HepG2 (cell line): ENCODE results near the gene SNX2. TPM values are rescaled to one million over a fixed set of nuclear protein-coding genes. Genes with fewer than 3 reads are reported as not detected.

Experiments used
- ATAC-seq: fragments of 200-7000 bp; cut with Tn5 transposase; 3 replicates; pipeline ENCODE4 v1.9.1; 2020; ENCODE audit warnings: mild to moderate bottlenecking, moderate library complexity
- BruUV-seq: library from RNA; stranded (reverse); fragments of 400-500 nt; replicated peaks from 2 replicates; lab custom pipeline; 2021; lab: Mats Ljungman, UMichigan
- CTCF ChIA-PET: fragments of 300-600 bp; formaldehyde crosslinking; extraction: SDS; loops from one replicate; lab custom pipeline; 2021; ENCODE audit warnings: low total read pairs, inconsistent platforms, low intra/inter-chr PET ratio; lab: Yijun Ruan, JAX
- POLR2A ChIA-PET: fragments of 350-600 bp; sonication (Branson Sonifier 250); formaldehyde crosslinking; loops from one replicate; lab custom pipeline; 2020; ENCODE audit warnings: antibody characterized with exemption, inconsistent platforms; lab: Yijun Ruan, JAX
- DNase-seq: peaks from one replicate; pipeline ENCODE4 v3.0.0-alpha.2; 2015; ENCODE audit warnings: low spot score
- FAIRE-seq: peaks from 3 replicates; lab custom pipeline; 2011; peaks lifted over from hg19 to GRCh38; lab: Jason Lieb, UNC
- H2AFZ ChIP-seq: one replicate; pipeline ENCODE4 v1.6.1; 2011; ENCODE audit warnings: low read length, inconsistent platforms
- H3K27ac ChIP-seq: fragments of 300-600 bp; 3 replicates; pipeline ENCODE4 v1.8.0; 2011; ENCODE audit warnings: mixed run types, mild to moderate bottlenecking, mixed read lengths, low read length, inconsistent platforms; ENCODE audit not compliant: insufficient read depth; ENCODE audit errors: extremely low read length
- H3K27me3 ChIP-seq, 2 experiments: fragments of 200-600 bp in 1 of 2; 2 replicates in 1 of 2; 3 replicates in 1 of 2; pipeline versions ENCODE4 v1.6.0 to v1.8.0; 2011; ENCODE audit warnings: low read length in 2 of 2, mild to moderate bottlenecking in 2 of 2, moderate library complexity in 2 of 2, inconsistent platforms in 1 of 2; ENCODE audit not compliant: insufficient read depth in 2 of 2, control insufficient read depth in 1 of 2
- H3K36me3 ChIP-seq, 2 experiments: fragments of 200-600 bp in 1 of 2; replicated peaks in 1 of 2; 2 replicates in 1 of 2; 3 replicates in 1 of 2; pipeline versions ENCODE4 v1.5.1 to v1.8.0; 2011; ENCODE audit warnings: low read length in 2 of 2, inconsistent platforms in 1 of 2; ENCODE audit not compliant: insufficient read depth in 2 of 2, control insufficient read depth in 1 of 2
- H3K4me1 ChIP-seq: 2 replicates; pipeline ENCODE4 v1.5.1; 2012; ENCODE audit warnings: low read length, inconsistent platforms; ENCODE audit not compliant: insufficient read depth
- H3K4me2 ChIP-seq: 2 replicates; pipeline ENCODE4 v1.6.0; 2011; ENCODE audit warnings: low read depth, low read length, inconsistent platforms
- H3K4me3 ChIP-seq, 3 experiments: fragments of 200-600 bp in 1 of 3; sonication (generic), shearing (Covaris generic) in 1 of 3; replicated peaks in 1 of 3; 2 replicates each; pipeline ENCODE4 v1.5.1; 2011 to 2016; ENCODE audit warnings: low read length in 3 of 3, inconsistent platforms in 2 of 3, low read depth in 2 of 3, mild to moderate bottlenecking in 2 of 3, control low read depth in 1 of 3, mixed read lengths in 1 of 3; ENCODE audit not compliant: insufficient read depth in 1 of 3
- H3K79me2 ChIP-seq: one replicate; pipeline ENCODE4 v1.6.1; 2011; ENCODE audit warnings: low read length, inconsistent platforms; ENCODE audit not compliant: insufficient read depth
- H3K9ac ChIP-seq: 2 replicates; pipeline ENCODE4 v1.6.0; 2011; ENCODE audit warnings: mild to moderate bottlenecking, low read depth, low read length, inconsistent platforms; ENCODE audit not compliant: insufficient read depth
- H3K9me3 ChIP-seq: 2 replicates; pipeline ENCODE4 v1.5.1; 2012; ENCODE audit warnings: mild to moderate bottlenecking, low read length
- H4K20me1 ChIP-seq: 2 replicates; pipeline ENCODE4 v1.6.0; 2011; ENCODE audit warnings: inconsistent platforms, mild to moderate bottlenecking, low read length, moderate library complexity; ENCODE audit not compliant: insufficient read depth
- DMAP1 ChIP-seq: IDR thresholded peaks from 2 replicates; pipeline ENCODE4 v1.6.1; 2016
- DNMT3B ChIP-seq: conservative IDR thresholded peaks from 2 replicates; pipeline ENCODE4 v1.6.1; 2016; ENCODE audit warnings: missing biosample characterization, control low read depth
- HMG20A ChIP-seq: IDR thresholded peaks from 2 replicates; pipeline ENCODE4 v1.6.1; 2016; ENCODE audit warnings: borderline replicate concordance
- SIN3A ChIP-seq: IDR thresholded peaks from 2 replicates; pipeline ENCODE4 v1.6.1; 2011; ENCODE audit warnings: low read depth, mild to moderate bottlenecking, control low read depth, low read length, borderline replicate concordance
- SOX5 ChIP-seq: IDR thresholded peaks from 2 replicates; pipeline ENCODE4 v1.6.1; 2016; ENCODE audit warnings: borderline replicate concordance
- SRSF4 ChIP-seq: fragments of 200-400 bp; formaldehyde crosslinking; IDR thresholded peaks from one replicate; pipeline ENCODE4 v1.6.1; 2018; ENCODE audit warnings: mild to moderate bottlenecking, low read depth, low read length, moderate library complexity; ENCODE audit not compliant: poor library complexity, severe bottlenecking
- THRA ChIP-seq: sonication (generic); formaldehyde crosslinking; IDR thresholded peaks from 2 replicates; pipeline ENCODE4 v1.4.0; 2020; ENCODE audit warnings: missing genetic modification reagents, borderline replicate concordance
- YEATS2 ChIP-seq: sonication (generic); formaldehyde crosslinking; IDR thresholded peaks from 2 replicates; pipeline ENCODE4 v1.4.0; 2020; ENCODE audit warnings: missing genetic modification reagents, borderline replicate concordance
- ZFY ChIP-seq: sonication (generic); formaldehyde crosslinking; IDR thresholded peaks from 2 replicates; pipeline ENCODE4 v1.4.0; 2020; ENCODE audit warnings: missing genetic modification reagents
- ZNF253 ChIP-seq: sonication (generic); formaldehyde crosslinking; IDR thresholded peaks from 2 replicates; pipeline ENCODE4 v1.8.0; 2022; ENCODE audit warnings: mild to moderate bottlenecking, missing genetic modification reagents, borderline replicate concordance
- ZNF33A ChIP-seq: sonication (generic); formaldehyde crosslinking; IDR thresholded peaks from 2 replicates; pipeline ENCODE4 v1.5.1; 2020; ENCODE audit warnings: missing genetic modification reagents, mild to moderate bottlenecking, moderate library complexity, borderline replicate concordance
- ZNF446 ChIP-seq: sonication (generic); formaldehyde crosslinking; IDR thresholded peaks from 2 replicates; pipeline ENCODE4 v1.5.0; 2020; ENCODE audit warnings: mild to moderate bottlenecking, missing genetic modification reagents
- ZNF615 ChIP-seq: sonication (generic); formaldehyde crosslinking; IDR thresholded peaks from 2 replicates; pipeline ENCODE4 v1.5.0; 2020; ENCODE audit warnings: mild to moderate bottlenecking, missing genetic modification reagents, borderline replicate concordance
- WGBS: methylation state at CpG from one replicate; pipeline ENCODE4 v1.1.6; 2017; ENCODE audit warnings: low lambda C conversion rate; 5-methylcytosine and 5-hydroxymethylcytosine counted together
- in situ Hi-C: cut with HindIII; loops from 2 replicates; pipeline ENCODE4 v1.10.0; 2017; ENCODE audit warnings: low pct_unique_long_range_greater_than_20kb; ENCODE audit not compliant: extremely low pct_ligation_motif_present
- intact Hi-C: fragments of 100-400 bp; cut with micrococcal nuclease; formaldehyde crosslinking; loops from one replicate; pipeline ENCODE4 v1.10.0; 2022; ENCODE audit not compliant: unreplicated experiment
- polyA plus RNA-seq, 8 experiments: library from polyadenylated mRNA; depleted of rRNA in 3 of 8; stranded (reverse) in 7 of 8; unstranded in 1 of 8; fragments of >200 nt; fragmentation: Illumina TruSeq in 4 of 8; extraction: Trizol in 4 of 8; gene quantifications; 2 replicates each; pipeline versions ENCODE4 v1.2.1 to v1.2.3, GENCODE V29; 2011 to 2016; ENCODE audit warnings: low read depth in 4 of 8, missing spikeins in 1 of 8, mixed read lengths in 1 of 8; ENCODE audit not compliant: insufficient read depth in 1 of 8
- total RNA-seq, 5 experiments: library from RNA; depleted of rRNA; stranded (reverse); fragments of >200 nt; fragmentation: Illumina TruSeq; extraction: Trizol; gene quantifications; 2 replicates each; pipeline ENCODE4 v1.2.3, GENCODE V29; 2016; ENCODE audit warnings: low read depth in 1 of 5

The SNX2 gene
- total and polyA plus RNA-seq, 2 of the 13 experiments (the other 11 are each of a cell fraction or from before 2014, with no cell fraction given) = 26.4 to 78.8 TPM

GRCh38 chr5:122870219-122870856 is 95.5 kb downstream of the SNX2 start (continued):
- TF ChIP-seq ZNF446 (no peak), HMG20A (CRISPR knock-in tag) (no peak)

GRCh38 chr5:122871661-122872060 is 96.8 kb downstream of the SNX2 start:
- Histone ChIP-seq H3K27ac (no peak overlapping the region), H3K36me3 (peaks cover 0 to 2% of the 10 kb centered on the region in 2 experiments; a peak in 2 of 5 replicates), H3K9ac (no peak overlapping the region), H3K27me3 (no peaks in the 10 kb centered on the region), H3K4me2 (no peak overlapping the region), H4K20me1 (no peaks in the 10 kb centered on the region; the same call in 1 of the 2 replicates), H3K4me1 (peaks cover 3% of the 10 kb centered on the region), H3K4me3 (no peak overlapping the region), H3K79me2 (no peaks in the 10 kb centered on the region), H3K9me3 (no peaks in the 10 kb centered on the region), H2AFZ (no peak overlapping the region)
- intact Hi-C loops (no loop called here), in situ Hi-C loops (no loop called here)
- CTCF ChIA-PET = no interaction called here
- DNase-seq (no peak), FAIRE-seq (no peak), ATAC-seq (no peak)
- no TSS peak for BruUV-seq
- POLR2A ChIA-PET = no interaction called here
- 96% methylated on average over 8 of the region's 8 CpGs for WGBS
- no peak for TF ChIP-seq ZFY
- TF ChIP-seq DNMT3B = no peak
- TF ChIP-seq ZNF33A = no peak

- no TSS peak for BruUV-seq
- H3K9ac ChIP-seq = no peak overlapping the region
- no peak for FAIRE-seq
- no peak for ATAC-seq
- in situ Hi-C loops = no loop called here
- no peak overlapping the region for H3K27ac ChIP-seq
- H3K4me1 ChIP-seq = no peaks in the 10 kb centered on the region
- no peaks in the 10 kb centered on the region for H3K79me2 ChIP-seq
- DNase-seq = no peak
- 97% methylated on average over 4 of the region's 4 CpGs for WGBS
- ChIA-PET POLR2A (no interaction called here), CTCF (no interaction called here)
- no peak overlapping the region for H3K4me2 ChIP-seq
- H3K9me3 ChIP-seq = no peaks in the 10 kb centered on the region
- H2AFZ ChIP-seq = no peak overlapping the region
- H4K20me1 ChIP-seq = no peaks in the 10 kb centered on the region; the same call in 1 of the 2 replicates
- H3K27me3 ChIP-seq = no peaks in the 10 kb centered on the region
- intact Hi-C loops = no loop called here
- no peaks in the 10 kb centered on the region for H3K36me3 ChIP-seq
- H3K4me3 ChIP-seq = no peak overlapping the region
- no peak for TF ChIP-seq SRSF4
- no peak for TF ChIP-seq SIN3A
- TF ChIP-seq ZNF615 (CRISPR knock-in tag) = no peak
- TF ChIP-seq SOX5 (CRISPR knock-in tag) = no peak
- TF ChIP-seq THRA (CRISPR knock-in tag) = no peak
- TF ChIP-seq YEATS2 (CRISPR knock-in tag) = no peak
- TF ChIP-seq DMAP1 (CRISPR knock-in tag) = no peak
- no peak for TF ChIP-seq ZNF253 (CRISPR knock-in tag)
Observed at GRCh38 chr5:122874179-122874875, 99.4 kb downstream of the SNX2 start.
